Measurements from ENCODE around the gene PRKAR2A.
"Not testable (repeated sequence)": the region's sequence is repeated elsewhere in the genome, so short reads cannot be mapped to it uniquely, and the experiment has no call there.

The PRKAR2A gene

GRCh38 chr3:48835650-48836366 lies 11.9 kb downstream of the PRKAR2A start:
- FAIRE-seq: no peak

- no peak for FAIRE-seq
Observed at GRCh38 chr3:48832684-48833083, 15.0 kb downstream of the PRKAR2A start.

- FAIRE-seq: no peak
Observed at GRCh38 chr3:48830715-48831114, 17.0 kb downstream of the PRKAR2A start.

GRCh38 chr3:48829525-48829924 lies 18.1 kb downstream of the PRKAR2A start:
- FAIRE-seq: peak; percentile 35

- FAIRE-seq: not testable (repeated sequence)
Observed at GRCh38 chr3:48827874-48828273, 19.8 kb downstream of the PRKAR2A start.

GRCh38 chr3:48826451-48826850 lies 21.2 kb downstream of the PRKAR2A start:
- FAIRE-seq: no peak

- no peak for FAIRE-seq
Observed at GRCh38 chr3:48820612-48821324, 26.9 kb downstream of the PRKAR2A start.

- no peak for FAIRE-seq
Observed at GRCh38 chr3:48819234-48820221, 28.1 kb downstream of the PRKAR2A start.

GRCh38 chr3:48811524-48811923 lies 36.1 kb downstream of the PRKAR2A start:
- FAIRE-seq: no peak

GRCh38 chr3:48804930-48805329 lies 42.7 kb downstream of the PRKAR2A start:
- FAIRE-seq: no peak

- FAIRE-seq: not testable (repeated sequence)
Observed at GRCh38 chr3:48800831-48801230, 46.8 kb downstream of the PRKAR2A start.

- FAIRE-seq: no peak
Observed at GRCh38 chr3:48798998-48799397, 48.7 kb downstream of the PRKAR2A start.

GRCh38 chr3:48797626-48798025 lies 50.0 kb downstream of the PRKAR2A start:
- FAIRE-seq: no peak

- FAIRE-seq: no peak
Observed at GRCh38 chr3:48795997-48796732, 51.5 kb downstream of the PRKAR2A start.

- FAIRE-seq: not testable (repeated sequence)
Observed at GRCh38 chr3:48793484-48793883, 54.2 kb downstream of the PRKAR2A start.

- FAIRE-seq: no peak
Observed at GRCh38 chr3:48789665-48790064, 58.0 kb downstream of the PRKAR2A start.

- FAIRE-seq: no peak
Observed at GRCh38 chr3:48788544-48789162, 59.0 kb downstream of the PRKAR2A start.

GRCh38 chr3:48784426-48785120 lies 63.1 kb downstream of the PRKAR2A start:
- FAIRE-seq: no peak

- FAIRE-seq: no peak
Observed at GRCh38 chr3:48783304-48783703, 64.4 kb downstream of the PRKAR2A start.

- FAIRE-seq: no peak
Observed at GRCh38 chr3:48782046-48782445, 65.6 kb downstream of the PRKAR2A start.

- not testable (repeated sequence) for FAIRE-seq
Observed at GRCh38 chr3:48778565-48778964, 69.1 kb downstream of the PRKAR2A start.

Measured in endometrium (tissue), 2 donors.